Cerebellar nuclear complex (tissue), 1 donor: ENCODE results near the gene TNRC18.

Source experiments
- DNase-seq, 2 experiments: peaks; one replicate each; lab custom pipeline; 2025; lab: John Stamatoyannopoulos, UW

Gene TNRC18

DNA sequence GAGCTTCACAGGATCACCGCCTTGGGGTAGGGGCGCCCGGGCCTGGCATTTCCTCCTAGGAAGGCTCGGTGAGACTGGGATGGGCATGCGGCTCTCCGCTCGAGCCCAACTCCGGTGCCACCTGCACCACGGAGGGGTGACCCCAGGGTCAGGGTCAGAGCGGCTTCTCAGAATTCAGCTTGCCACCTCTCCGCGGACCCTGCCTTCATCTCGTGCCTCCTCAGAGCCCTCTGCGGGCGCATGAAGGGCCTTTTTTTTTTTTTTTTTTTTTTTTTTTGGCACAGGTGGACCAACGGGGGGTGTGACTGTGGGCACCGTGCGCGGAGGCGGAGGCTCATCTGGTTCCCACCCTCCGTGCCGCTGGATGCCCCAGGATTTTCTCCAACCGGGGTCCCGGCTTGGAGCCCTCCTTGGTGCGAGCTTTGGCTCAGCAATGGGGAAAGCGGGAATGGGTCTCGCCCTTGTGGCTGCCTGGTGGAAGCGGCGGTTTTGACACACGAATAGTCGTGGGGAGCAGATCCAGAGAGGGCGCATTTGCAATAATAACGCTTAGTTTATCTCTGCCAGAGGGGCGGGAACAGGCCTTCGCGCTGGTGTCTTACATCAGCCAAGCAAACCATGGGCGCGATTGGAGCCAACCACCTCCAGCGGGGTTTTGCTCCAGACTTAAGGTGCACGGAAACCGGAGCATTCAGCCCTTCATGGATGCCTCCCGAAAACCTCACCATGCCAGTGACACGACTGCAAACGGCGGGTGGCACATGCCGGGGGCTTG is 5.0 kb upstream of the TNRC18 start:
- no peak for DNase-seq

GRCh38 chr7:5426226-5426475 is 2.5 kb upstream of the TNRC18 start:
- no peak for DNase-seq

- DNase-seq, result peak; percentile 49 to 82
These were observed 2.0 kb upstream of the TNRC18 start for GRCh38 chr7:5425507-5426225.

DNA sequence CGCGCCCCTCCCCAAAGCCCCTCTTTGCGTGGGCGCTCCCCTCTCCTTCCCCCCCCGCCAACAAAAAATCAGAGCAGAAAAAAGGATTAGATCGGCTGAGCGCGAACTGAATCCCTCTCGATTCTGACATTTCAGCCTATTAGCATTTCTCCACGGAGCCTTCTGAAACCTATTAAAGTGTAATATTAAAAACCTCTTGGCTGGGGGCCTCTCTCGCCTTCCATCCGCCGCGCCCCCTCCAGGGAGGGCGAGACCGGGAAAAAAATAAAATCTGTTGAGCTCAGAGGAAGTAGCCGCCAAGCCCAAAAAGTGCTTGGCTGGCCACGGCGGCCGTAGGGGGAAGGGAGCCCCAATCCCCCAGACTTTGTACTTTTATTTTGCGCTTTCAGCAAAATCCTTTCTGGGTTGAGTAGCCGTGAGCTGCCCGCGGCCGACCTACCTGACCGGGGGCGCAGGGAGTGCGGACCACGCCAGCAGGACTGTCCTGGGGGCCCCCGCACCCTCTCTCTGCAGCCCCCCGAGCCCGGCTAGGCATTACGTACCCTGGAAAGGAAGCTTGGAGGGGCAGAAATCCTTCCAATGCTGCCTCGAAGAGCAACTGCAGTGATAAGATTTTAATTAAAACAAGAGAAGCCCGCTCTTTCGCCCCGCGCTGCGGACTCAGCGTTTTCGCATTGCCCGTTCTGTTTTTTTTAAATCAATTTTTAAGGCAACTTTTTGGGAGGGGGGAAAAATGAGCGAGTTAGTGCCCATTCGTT is 1.3 kb upstream of the TNRC18 start:
- no peak for DNase-seq

DNA sequence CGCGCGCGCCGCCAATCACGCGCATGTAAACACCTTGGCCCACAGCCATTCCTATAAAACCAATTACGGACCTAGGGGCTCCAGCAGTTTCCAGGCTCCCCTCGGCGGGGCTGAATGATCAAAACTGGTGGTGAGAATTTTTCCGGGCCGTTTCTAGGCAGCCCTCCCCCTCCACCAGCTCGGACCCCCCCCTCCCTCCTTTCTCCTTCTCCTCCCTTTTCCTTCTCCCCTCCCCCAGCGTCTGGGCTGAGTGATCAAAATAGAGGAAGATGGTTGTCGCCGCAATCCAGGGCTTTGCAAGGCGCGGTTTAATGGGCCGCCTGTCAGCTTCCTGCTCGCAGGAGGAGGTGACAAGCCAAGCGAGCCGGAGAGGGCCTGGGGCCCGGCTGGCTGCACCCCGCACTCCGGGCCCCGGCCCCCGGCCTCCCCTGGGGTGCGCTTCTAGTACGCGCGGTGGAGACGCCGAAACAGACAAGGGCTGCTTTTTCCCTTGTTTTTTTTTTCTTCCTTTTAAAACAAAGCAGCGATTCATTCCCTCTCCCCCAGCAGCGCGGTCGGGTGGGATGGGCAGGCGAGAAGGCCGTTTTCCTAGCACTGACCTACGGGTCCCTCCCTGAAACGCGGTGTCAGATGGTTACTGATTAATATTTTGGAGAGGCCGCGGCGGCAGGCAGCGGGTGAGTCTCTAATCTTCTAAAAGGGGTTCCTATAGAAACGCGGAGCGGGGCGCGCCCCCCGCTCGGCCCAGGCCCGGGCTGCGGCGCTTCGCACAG is 528 bp upstream of the TNRC18 start:
- DNase-seq, result peak; percentile 62 to 79

DNA sequence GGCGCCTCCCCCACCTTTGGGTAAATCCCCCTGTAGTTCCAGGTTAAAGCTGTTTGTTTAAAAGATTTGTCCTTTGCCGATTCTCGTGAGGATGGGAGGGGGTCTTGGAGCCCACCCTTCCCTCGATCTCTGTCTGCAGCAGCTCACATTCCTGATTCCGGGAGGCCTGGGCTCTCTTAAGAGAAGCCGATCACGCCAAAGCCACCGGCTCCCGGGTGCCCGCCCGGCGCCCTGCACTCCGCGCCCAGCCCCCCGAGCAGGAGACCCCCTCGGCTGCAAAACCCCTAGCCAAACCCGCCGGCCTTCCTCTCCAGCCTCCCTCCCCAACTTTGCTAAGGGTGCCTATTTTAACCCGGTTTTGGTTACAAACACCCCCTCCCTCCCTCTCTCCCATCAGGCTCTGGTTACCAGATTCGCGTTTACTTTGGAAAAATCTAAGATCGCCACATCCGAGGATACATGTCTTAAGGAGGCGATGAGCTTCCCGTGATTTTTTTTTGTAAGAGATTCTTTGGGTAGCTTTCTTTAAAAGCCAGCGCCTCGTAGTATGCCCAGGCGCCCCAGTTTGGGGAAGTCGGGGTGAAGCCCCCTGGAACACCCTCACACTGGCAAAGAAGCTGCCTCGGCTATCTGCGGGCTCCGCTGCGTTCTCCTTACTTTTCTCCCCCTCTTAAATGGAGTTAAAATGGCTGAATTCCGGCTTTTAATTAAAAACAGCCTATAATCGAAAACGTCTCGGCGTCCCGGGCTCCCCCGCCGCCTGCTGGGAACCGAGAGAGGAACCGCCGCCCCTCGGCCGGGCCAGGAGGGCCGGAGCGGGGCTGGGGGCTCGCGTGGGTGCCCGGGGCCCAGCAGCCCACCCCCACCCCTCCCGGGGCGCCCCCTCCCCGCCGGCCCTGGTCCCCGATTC is 983 bp downstream of the TNRC18 start:
- no peak for DNase-seq

DNA sequence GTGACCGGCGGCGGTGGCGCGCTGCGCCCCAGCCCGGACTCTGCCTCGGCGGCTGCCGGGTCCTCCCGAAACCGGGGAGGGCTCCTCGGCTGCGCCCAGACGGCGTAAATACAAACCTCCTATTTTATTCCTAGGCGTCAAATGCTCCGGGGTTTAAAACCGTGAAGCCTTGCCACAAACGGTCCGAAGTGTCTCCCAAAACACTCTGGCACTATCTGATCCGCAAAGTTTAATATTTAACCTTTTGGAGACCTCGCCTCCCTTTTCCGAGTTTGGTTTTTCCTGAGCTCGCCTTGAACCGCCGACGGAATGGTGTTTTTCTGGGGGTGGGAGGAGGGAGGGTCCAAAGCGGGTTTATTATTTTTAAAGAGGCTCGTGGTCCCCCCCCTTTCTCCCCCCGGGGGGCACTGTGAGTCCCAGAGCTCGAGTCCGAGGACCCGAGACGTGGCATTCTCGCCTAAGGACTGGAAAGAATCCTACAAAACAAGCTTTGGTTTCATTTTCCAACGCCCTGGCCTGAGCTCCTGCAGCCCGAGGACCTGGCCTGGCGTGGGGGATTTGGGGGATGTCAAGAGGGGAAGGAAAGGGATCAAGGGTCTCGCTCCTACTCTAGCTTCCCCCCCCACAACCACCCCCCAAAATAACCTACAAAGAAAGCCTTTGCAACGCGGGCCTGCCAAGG is 1.8 kb downstream of the TNRC18 start:
- DNase-seq, result no peak

DNA sequence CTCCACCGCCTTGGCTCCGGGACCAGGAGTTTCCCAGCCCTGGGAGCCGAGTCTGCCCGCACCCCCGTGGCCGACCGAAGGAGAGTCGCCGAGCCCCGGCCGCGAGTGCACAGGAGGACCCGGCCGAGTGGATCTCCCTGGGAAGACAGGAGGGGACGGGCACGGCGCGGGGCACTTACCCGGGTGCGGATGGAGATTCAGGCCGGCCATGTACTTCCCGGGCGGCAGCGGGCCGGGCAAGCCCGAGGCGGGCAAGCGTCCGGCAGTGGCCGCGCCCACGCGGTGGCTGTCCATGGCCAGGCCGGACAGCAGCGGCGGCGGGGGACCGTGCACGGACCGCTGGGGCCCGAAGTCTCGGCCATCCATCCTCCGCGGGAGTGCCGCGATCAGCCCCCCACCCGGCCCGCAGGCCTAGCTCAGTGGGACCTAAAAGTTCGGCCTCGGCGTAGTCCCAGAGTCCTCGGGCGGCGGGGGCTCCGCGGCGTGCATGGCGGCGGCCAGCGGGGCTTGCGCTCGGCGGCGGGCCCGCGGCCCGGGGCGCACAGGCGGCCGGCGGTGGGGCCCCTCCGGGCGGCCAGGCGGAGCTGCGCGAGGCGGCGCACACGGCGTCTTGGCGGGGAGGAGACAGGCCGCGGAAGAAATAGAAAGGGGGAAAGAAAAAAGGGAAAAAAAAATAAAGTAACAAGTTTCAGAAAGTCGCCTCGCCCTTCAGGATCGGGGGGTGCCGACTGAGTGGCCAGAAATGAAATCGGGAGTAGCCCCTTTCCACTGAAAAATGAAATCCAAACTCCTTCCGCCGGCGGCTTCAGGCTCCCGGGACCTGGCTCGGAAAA is 2.5 kb downstream of the TNRC18 start:
- no peak for DNase-seq

- DNase-seq, result no peak
These were observed 3.4 kb downstream of the TNRC18 start for GRCh38 chr7:5420067-5420880.

DNA sequence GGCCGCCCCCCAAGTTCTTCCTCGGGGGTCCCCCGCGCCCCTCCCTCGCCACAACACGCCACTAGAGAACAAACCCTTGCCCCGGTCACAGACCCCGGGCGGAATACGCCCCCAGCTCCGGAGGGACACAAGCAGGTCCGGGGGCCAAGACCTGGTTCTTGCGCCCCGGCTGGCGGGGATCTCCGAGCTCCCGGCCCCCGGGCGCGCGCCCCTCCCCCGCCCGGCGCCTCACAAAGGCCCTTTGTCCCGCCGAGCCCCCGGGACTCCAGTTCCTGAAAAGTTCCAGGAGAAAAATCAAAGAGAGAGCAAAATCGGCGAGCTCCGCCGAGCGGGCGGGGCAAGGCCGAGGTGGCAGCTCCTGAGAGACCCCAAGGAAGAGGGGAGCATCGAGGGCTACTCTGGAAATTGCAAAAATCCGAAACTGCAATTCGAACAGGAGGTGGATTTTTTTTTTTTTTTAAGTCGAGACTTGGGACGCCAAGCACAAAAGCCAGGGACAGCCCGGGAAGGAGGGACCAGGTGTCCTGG is 4.0 kb downstream of the TNRC18 start:
- DNase-seq, result no peak

DNA sequence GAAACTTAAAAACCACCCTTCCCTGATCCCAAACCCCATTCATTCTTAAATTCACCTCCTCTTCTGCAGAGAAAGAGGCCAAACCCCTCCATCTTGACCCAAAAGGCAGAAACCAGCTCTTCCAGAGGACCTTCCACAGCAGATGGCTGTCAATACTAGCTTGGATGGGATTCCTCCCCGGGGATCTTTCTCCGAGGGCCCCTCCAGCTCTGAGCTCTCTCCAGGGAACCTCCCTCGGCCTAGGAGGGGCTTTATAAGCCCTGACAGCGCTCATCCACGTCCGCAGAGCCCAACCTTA is 5.4 kb downstream of the TNRC18 start:
- no peak for DNase-seq

- no peak for DNase-seq
These were observed 6.2 kb downstream of the TNRC18 start for GRCh38 chr7:5417106-5418071.

- no peak for DNase-seq
These were observed 8.7 kb downstream of the TNRC18 start for GRCh38 chr7:5414916-5415315.

DNA sequence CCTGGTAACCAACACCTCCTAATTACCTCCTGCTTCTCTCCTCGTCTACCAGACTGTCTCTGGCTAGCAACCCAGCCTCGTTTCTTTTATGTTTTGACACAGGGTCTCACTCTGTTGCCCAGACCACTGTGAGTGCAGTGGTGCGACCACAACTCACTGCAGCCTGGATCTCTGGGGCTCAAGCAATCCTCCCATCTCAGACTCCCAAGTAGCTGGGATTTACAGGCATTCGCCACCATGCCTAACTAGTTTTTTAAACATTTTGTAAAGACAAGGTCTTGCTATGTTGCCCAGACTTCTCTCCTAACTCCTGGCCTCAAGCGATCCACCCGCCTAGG is 10.2 kb downstream of the TNRC18 start:
- no peak for DNase-seq

GRCh38 chr7:5408777-5409176 is 14.9 kb downstream of the TNRC18 start:
- no peak for DNase-seq

- DNase-seq, result no peak
These were observed 16.4 kb downstream of the TNRC18 start for GRCh38 chr7:5406957-5407945.

GRCh38 chr7:5404421-5404826 is 19.2 kb downstream of the TNRC18 start:
- DNase-seq, result no peak
